Anterior cingulate cortex (tissue), 58 donors: ENCODE data around the gene TACR2.
A peak's percentile ranks its signal among the peaks of the same experiment; 100 is the strongest.

Experiments used
- DNase-seq, 58 donors: peaks; one replicate each; lab custom pipeline; 2025; lab: John Stamatoyannopoulos, UW

The TACR2 gene

GRCh38 chr10:69406302-69406811 lies 10.4 kb downstream of the TACR2 start:
- DNase-seq = peak in 5 of 58 donors; percentile 18 to 35 (median 24)

- no peak for DNase-seq
Observed at GRCh38 chr10:69405221-69405620, 11.5 kb downstream of the TACR2 start.

GRCh38 chr10:69404786-69405185 lies 11.9 kb downstream of the TACR2 start:
- DNase-seq = no peak

GRCh38 chr10:69403519-69403918 lies 13.2 kb downstream of the TACR2 start:
- no peak for DNase-seq

GRCh38 chr10:69403066-69403465 lies 13.7 kb downstream of the TACR2 start:
- DNase-seq = no peak

- no peak for DNase-seq
Observed at GRCh38 chr10:69402386-69402785, 14.3 kb downstream of the TACR2 start.

- DNase-seq = no peak
Observed at GRCh38 chr10:69401416-69401815, 15.3 kb downstream of the TACR2 start.

GRCh38 chr10:69400936-69401335 lies 15.8 kb downstream of the TACR2 start:
- DNase-seq = peak in 3 of 58 donors; percentile 11 to 31 (median 14)

- DNase-seq = no peak
Observed at GRCh38 chr10:69398466-69398865, 18.3 kb downstream of the TACR2 start.

- DNase-seq = no peak
Observed at GRCh38 chr10:69397972-69398371, 18.7 kb downstream of the TACR2 start.

GRCh38 chr10:69394020-69394419 lies 22.7 kb downstream of the TACR2 start:
- DNase-seq = no peak

- DNase-seq = peak in 53 of 58 donors; percentile 12 to 84 (median 59)
Observed at GRCh38 chr10:69392481-69393000, 24.2 kb downstream of the TACR2 start.

GRCh38 chr10:69391158-69391557 lies 25.6 kb downstream of the TACR2 start:
- DNase-seq = no peak

GRCh38 chr10:69389827-69390490 lies 26.8 kb downstream of the TACR2 start:
- peak in 1 of 58 donors; percentile 19 for DNase-seq

- no peak for DNase-seq
Observed at GRCh38 chr10:69388488-69388887, 28.2 kb downstream of the TACR2 start.

- DNase-seq = no peak
Observed at GRCh38 chr10:69387500-69387899, 29.2 kb downstream of the TACR2 start.

- no peak for DNase-seq
Observed at GRCh38 chr10:69385454-69386350, 31.0 kb downstream of the TACR2 start.

- DNase-seq = no peak
Observed at GRCh38 chr10:69384320-69384719, 32.4 kb downstream of the TACR2 start.

- DNase-seq = no peak
Observed at GRCh38 chr10:69383558-69383957, 33.2 kb downstream of the TACR2 start.

GRCh38 chr10:69382382-69383117 lies 34.2 kb downstream of the TACR2 start:
- DNase-seq = no peak

GRCh38 chr10:69379800-69380199 lies 36.9 kb downstream of the TACR2 start:
- no peak for DNase-seq
